ENCODE results near the gene COA4.

- no peak for TF ChIP-seq CTCF (IDR thresholded peaks at IDR 0.05; ENCODE audit: low read depth, low read length)
- TF ChIP-seq EZH2phosphoT487 (IDR thresholded peaks at IDR 0.05; ENCODE audit: low read depth) = no peak
Measured at GRCh38 chr11:73913472-73913871, 36.8 kb upstream of the COA4 start.

Measured in OCI-LY3 (cell line).